DOHH2 (cell line): ENCODE results near the gene CADPS.

Experiments used
- CTCF ChIP-seq: fragments of 200-600 bp; sonication (generic); IDR thresholded peaks from one replicate; pipeline ENCODE4 v1.5.1; 2014; ENCODE audit warnings: antibody characterized with exemption, mild to moderate bottlenecking, low read depth, low read length; ENCODE audit not compliant: poor library complexity, severe bottlenecking
- EZH2phosphoT487 ChIP-seq: fragments of 200-600 bp; sonication (generic); IDR thresholded peaks from 2 replicates; pipeline ENCODE4 v1.6.1; 2017; ENCODE audit warnings: borderline replicate concordance, mild to moderate bottlenecking, antibody characterized with exemption, low read length, moderate library complexity, mixed read lengths

GRCh38 chr3:62615258-62615849, 259.9 kb downstream of the CADPS start:
- TF ChIP-seq CTCF, result no peak
- no peak for TF ChIP-seq EZH2phosphoT487
